Measurements from ENCODE around the gene PXK. TPM values are rescaled to one million over a fixed set of nuclear protein-coding genes. Genes with fewer than 3 reads are reported as not detected.
"Not testable (repeated sequence)": the region's sequence is repeated elsewhere in the genome, so short reads cannot be mapped to it uniquely, and the experiment has no call there.

Gene PXK
- total and polyA plus RNA-seq, 10 of the 15 experiments (the other 5 are each of a cell fraction or from before 2014, with no cell fraction given) = 8.4 to 38.0 (median 27.6) TPM

DNA sequence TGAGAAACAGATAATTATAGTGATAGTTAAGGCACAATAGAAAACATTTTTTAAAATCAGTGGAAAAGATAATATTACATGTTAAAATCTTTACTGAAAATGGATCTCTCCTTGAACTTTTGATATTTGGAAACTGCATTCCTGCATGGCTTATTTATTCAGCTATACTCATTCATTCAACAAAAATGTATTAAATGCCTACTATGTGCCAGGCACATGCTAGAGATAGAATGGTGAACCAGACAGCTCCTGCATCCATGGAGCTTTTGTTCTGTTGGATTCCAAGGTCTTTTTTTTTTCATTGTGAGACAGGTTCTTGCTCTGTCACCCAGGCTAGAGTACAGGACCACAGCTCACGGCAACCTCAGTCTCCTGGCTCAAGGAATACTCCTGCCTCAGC lies 4.5 kb downstream of the PXK start:
- no peaks in the 10 kb centered on the region for H3K27me3 ChIP-seq (replicated peaks in 1 of 2; ENCODE audit: control insufficient read depth in 2 of 2, insufficient read depth in 2 of 2, low read length in 1 of 2)
- no TSS peak for BruUV-seq (replicated peaks)
- no peaks in the 10 kb centered on the region; the same call in 2 of the 3 replicates for H3K9me3 ChIP-seq (replicated peaks; ENCODE audit: control insufficient read depth, insufficient read depth, low read length)
- WGBS (ENCODE audit: insufficient coverage, insufficient replicate concordance, low lambda C conversion rate, missing lambda C conversion rate) = 100% methylated on average over 1 of the region's 1 CpG
- no peak overlapping the region for H3K9ac ChIP-seq (ENCODE audit: control insufficient read depth, insufficient read depth, low read length)
- RAD21 ChIA-PET (ENCODE audit: unreplicated experiment) = interaction anchor here (1.4 to 7.5 kb wide), 6 partner anchors 11 to 93 kb away, joined by 3 to 149 read pairs (median 21); no protein-coding TSS in a partner anchor
- in situ Hi-C loops (cut with MboI) (no loop called here), intact Hi-C loops (cut with micrococcal nuclease; ENCODE audit: unreplicated experiment) (no loop called here)
- no peak overlapping the region for H3K4me2 ChIP-seq (ENCODE audit: control insufficient read depth, insufficient read depth)
- no peak overlapping the region for H2AFZ ChIP-seq (ENCODE audit: control insufficient read depth, low read depth, low read length)
- H3K4me3 ChIP-seq = no peak overlapping the region
- DNase-seq (ENCODE audit: low read depth, low spot score) (no peak), FAIRE-seq (no peak), ATAC-seq (no peak)
- TF ChIP-seq, protein P1, sequence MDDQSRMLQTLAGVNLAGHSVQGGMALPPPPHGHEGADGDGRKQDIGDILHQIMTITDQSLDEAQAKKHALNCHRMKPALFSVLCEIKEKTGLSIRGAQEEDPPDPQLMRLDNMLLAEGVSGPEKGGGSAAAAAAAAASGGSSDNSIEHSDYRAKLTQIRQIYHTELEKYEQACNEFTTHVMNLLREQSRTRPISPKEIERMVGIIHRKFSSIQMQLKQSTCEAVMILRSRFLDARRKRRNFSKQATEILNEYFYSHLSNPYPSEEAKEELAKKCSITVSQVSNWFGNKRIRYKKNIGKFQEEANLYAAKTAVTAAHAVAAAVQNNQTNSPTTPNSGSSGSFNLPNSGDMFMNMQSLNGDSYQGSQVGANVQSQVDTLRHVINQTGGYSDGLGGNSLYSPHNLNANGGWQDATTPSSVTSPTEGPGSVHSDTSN (IDR thresholded peaks at IDR 0.05; ENCODE audit: insufficient replicate concordance, low read depth, low read length) = no peak
- TF ChIP-seq, protein P2, sequence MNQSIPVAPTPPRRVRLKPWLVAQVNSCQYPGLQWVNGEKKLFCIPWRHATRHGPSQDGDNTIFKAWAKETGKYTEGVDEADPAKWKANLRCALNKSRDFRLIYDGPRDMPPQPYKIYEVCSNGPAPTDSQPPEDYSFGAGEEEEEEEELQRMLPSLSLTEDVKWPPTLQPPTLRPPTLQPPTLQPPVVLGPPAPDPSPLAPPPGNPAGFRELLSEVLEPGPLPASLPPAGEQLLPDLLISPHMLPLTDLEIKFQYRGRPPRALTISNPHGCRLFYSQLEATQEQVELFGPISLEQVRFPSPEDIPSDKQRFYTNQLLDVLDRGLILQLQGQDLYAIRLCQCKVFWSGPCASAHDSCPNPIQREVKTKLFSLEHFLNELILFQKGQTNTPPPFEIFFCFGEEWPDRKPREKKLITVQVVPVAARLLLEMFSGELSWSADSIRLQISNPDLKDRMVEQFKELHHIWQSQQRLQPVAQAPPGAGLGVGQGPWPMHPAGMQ (IDR thresholded peaks at IDR 0.05; ENCODE audit: borderline replicate concordance) = no peak
- no peak for TF ChIP-seq HCFC1 (IDR thresholded peaks at IDR 0.05; ENCODE audit: low read length)
- no peak for TF ChIP-seq NR2F1 (conservative IDR thresholded peaks at IDR 0.05)
- TF ChIP-seq RCOR1 (conservative IDR thresholded peaks at IDR 0.05; ENCODE audit: low read depth, low read length) = no peak
- TF ChIP-seq, protein P3, sequence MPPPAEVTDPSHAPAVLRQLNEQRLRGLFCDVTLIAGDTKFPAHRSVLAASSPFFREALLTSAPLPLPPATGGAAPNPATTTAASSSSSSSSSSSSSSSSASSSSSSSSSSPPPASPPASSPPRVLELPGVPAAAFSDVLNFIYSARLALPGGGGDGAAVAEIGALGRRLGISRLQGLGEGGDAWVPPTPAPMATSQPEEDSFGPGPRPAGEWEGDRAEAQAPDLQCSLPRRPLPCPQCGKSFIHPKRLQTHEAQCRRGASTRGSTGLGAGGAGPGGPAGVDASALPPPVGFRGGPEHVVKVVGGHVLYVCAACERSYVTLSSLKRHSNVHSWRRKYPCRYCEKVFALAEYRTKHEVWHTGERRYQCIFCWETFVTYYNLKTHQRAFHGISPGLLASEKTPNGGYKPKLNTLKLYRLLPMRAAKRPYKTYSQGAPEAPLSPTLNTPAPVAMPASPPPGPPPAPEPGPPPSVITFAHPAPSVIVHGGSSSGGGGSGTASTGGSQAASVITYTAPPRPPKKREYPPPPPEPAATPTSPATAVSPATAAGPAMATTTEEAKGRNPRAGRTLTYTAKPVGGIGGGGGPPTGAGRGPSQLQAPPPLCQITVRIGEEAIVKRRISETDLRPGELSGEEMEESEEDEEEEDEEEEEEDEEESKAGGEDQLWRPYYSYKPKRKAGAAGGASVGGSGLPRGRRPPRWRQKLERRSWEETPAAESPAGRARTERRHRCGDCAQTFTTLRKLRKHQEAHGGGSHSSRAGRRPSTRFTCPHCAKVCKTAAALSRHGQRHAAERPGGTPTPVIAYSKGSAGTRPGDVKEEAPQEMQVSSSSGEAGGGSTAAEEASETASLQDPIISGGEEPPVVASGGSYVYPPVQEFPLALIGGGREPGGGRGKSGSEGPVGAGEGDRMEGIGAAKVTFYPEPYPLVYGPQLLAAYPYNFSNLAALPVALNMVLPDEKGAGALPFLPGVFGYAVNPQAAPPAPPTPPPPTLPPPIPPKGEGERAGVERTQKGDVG (CRISPR knock-in tag; IDR thresholded peaks at IDR 0.05) = no peak
- TF ChIP-seq ZZZ3 (IDR thresholded peaks at IDR 0.05; ENCODE audit: control insufficient read depth, insufficient read length, low read depth) = no peak
- TF ChIP-seq RFX5 (IDR thresholded peaks at IDR 0.05; ENCODE audit: low read depth, low read length) = no peak
- TF ChIP-seq RAD21 (IDR thresholded peaks at IDR 0.05; ENCODE audit: insufficient read depth, low read depth, low read length) = no peak
- CTCF ChIA-PET = interaction anchor here (0.6 to 8.9 kb wide), 10 partner anchors 12 to 194 kb away, joined by 3 to 204 read pairs (median 4); partner anchors contain the start of genes HTD2 and RPP14
- POLR2A ChIA-PET = interaction anchor here (1.0 to 12.4 kb wide), 4 partner anchors 12 to 136 kb away, joined by 3 to 221 read pairs (median 6); no protein-coding TSS in a partner anchor
- SMC1A ChIA-PET (ENCODE audit: uncharacterized antibody, unreplicated experiment) = interaction anchor here (0.9 to 13.1 kb wide), 8 partner anchors 12 to 274 kb away, joined by 3 to 324 read pairs (median 16); partner anchors contain the start of genes HTD2 and RPP14
- H3K36me3 ChIP-seq (ENCODE audit: control insufficient read depth in 2 of 2, insufficient read depth in 2 of 2, low read length in 1 of 2) = no peaks in the 10 kb centered on the region
- H3K27ac ChIP-seq (ENCODE audit: control insufficient read depth, insufficient read depth) = no peak overlapping the region
- no peaks in the 10 kb centered on the region for H4K20me1 ChIP-seq (ENCODE audit: control insufficient read depth, insufficient read depth)
- H3K79me2 ChIP-seq (ENCODE audit: control insufficient read depth, insufficient read depth, low read length) = peaks cover 10% of the 10 kb centered on the region
- peaks cover 10% of the 10 kb centered on the region; the same call in 1 of the 2 replicates for H3K4me1 ChIP-seq (ENCODE audit: control insufficient read depth, insufficient read depth, low read length)

DNA sequence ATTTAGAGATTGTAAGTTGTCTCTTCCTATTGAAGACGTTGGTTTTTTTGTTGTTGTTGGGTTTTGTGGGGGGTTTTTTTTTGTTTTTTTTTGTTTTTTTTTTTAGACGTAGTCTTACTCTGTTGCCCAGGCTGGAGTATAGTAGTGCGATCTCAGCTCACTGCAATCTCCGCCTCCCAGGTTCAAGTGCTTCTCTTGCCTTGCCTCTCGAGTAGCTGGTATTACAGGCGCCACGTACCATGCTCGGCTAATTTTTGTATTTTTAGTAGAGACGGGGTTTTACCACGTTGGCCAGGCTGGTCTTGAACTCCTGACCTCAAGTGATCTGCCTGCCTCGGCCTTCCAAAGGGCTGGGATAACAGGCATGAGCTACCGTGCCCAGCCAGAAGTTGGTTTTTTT lies 6.5 kb downstream of the PXK start:
- 22% methylated on average over 12 of the region's 12 CpGs for WGBS (ENCODE audit: insufficient coverage, insufficient replicate concordance, low lambda C conversion rate, missing lambda C conversion rate)
- H4K20me1 ChIP-seq (ENCODE audit: control insufficient read depth, insufficient read depth); H3K9me3 ChIP-seq (replicated peaks; ENCODE audit: control insufficient read depth, insufficient read depth, low read length); H3K27ac ChIP-seq (ENCODE audit: control insufficient read depth, insufficient read depth); H3K36me3 ChIP-seq (ENCODE audit: control insufficient read depth in 2 of 2, insufficient read depth in 2 of 2, low read length in 1 of 2); H3K9ac ChIP-seq (ENCODE audit: control insufficient read depth, insufficient read depth, low read length); BruUV-seq (replicated peaks); H3K79me2 ChIP-seq (ENCODE audit: control insufficient read depth, insufficient read depth, low read length); DNase-seq (ENCODE audit: low read depth, low spot score); ATAC-seq; H2AFZ ChIP-seq (ENCODE audit: control insufficient read depth, low read depth, low read length); FAIRE-seq; intact Hi-C loops (cut with micrococcal nuclease; ENCODE audit: unreplicated experiment); H3K27me3 ChIP-seq (replicated peaks in 1 of 2; ENCODE audit: control insufficient read depth in 2 of 2, insufficient read depth in 2 of 2, low read length in 1 of 2); H3K4me2 ChIP-seq (ENCODE audit: control insufficient read depth, insufficient read depth); H3K4me3 ChIP-seq; in situ Hi-C loops (cut with MboI): not testable (repeated sequence)
- POLR2A ChIA-PET = interaction anchor here (0.6 to 12.4 kb wide), 4 partner anchors 13 to 292 kb away, joined by 3 to 221 read pairs (median 4); partner anchors contain the start of gene KCTD6
- RAD21 ChIA-PET (ENCODE audit: unreplicated experiment) = interaction anchor here (0.7 to 7.5 kb wide), 3 partner anchors 9 to 17 kb away, joined by 3 to 149 read pairs (median 3); no protein-coding TSS in a partner anchor
- CTCF ChIA-PET = interaction anchor here (1.2 to 8.9 kb wide), 3 partner anchors 13 to 151 kb away, joined by 4 to 204 read pairs (median 7); partner anchors contain the start of genes HTD2 and RPP14
- peaks cover 10% of the 10 kb centered on the region; the same call in 1 of the 2 replicates for H3K4me1 ChIP-seq (ENCODE audit: control insufficient read depth, insufficient read depth, low read length)
- SMC1A ChIA-PET (ENCODE audit: uncharacterized antibody, unreplicated experiment) = interaction anchor here (1.2 to 13.1 kb wide), 5 partner anchors 11 to 95 kb away, joined by 4 to 324 read pairs (median 10); partner anchors contain the start of gene PDHB
